ENCODE data around the gene RASGEF1C.

RASGEF1C gene

GRCh38 chr5:180118391-180118791 is 90.6 kb downstream of the RASGEF1C start:
- DNase-seq, result no peak

- DNase-seq, result no peak
These were observed 91.8 kb downstream of the RASGEF1C start for GRCh38 chr5:180117000-180117725.

- no peak for DNase-seq
These were observed 92.7 kb downstream of the RASGEF1C start for GRCh38 chr5:180116077-180116999.

GRCh38 chr5:180115326-180116076 is 93.5 kb downstream of the RASGEF1C start:
- no peak for DNase-seq

- DNase-seq, result no peak
These were observed 94.6 kb downstream of the RASGEF1C start for GRCh38 chr5:180114304-180115003.

- no peak for DNase-seq
These were observed 95.2 kb downstream of the RASGEF1C start for GRCh38 chr5:180113660-180114303.

DNA sequence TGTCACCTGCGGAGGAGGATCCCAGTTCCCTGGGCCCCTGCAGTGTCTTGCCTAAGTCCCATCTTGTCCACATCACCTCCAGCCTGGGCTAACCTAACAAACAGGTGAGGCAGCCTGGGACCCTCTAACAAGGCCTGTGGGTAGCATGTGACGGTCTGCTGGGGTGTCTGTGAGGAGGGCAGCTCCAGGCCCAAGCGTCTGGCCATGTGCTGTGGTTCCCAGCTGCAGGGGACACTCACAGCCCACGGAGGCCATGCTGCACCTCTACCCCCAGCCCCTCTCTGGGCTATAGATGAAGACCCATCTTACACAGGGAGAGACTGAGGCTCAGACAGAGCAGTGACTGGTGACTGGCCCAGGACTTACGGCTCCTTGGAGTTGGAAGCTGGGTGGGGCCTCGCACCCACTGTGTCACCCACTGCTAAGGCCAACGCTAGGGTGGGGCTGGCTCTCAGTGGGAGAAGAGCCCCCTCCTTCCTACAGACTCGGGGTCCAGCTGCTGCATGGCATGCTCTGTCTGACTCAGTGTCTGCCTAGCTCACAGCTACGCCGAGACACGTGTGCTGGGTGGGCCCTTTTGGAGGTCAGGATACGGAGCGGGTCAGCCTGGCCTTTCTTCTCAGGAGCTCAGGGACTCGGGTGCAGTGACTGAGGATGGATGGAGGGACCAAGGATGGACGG is 96.7 kb downstream of the RASGEF1C start:
- no peak for DNase-seq

DNA sequence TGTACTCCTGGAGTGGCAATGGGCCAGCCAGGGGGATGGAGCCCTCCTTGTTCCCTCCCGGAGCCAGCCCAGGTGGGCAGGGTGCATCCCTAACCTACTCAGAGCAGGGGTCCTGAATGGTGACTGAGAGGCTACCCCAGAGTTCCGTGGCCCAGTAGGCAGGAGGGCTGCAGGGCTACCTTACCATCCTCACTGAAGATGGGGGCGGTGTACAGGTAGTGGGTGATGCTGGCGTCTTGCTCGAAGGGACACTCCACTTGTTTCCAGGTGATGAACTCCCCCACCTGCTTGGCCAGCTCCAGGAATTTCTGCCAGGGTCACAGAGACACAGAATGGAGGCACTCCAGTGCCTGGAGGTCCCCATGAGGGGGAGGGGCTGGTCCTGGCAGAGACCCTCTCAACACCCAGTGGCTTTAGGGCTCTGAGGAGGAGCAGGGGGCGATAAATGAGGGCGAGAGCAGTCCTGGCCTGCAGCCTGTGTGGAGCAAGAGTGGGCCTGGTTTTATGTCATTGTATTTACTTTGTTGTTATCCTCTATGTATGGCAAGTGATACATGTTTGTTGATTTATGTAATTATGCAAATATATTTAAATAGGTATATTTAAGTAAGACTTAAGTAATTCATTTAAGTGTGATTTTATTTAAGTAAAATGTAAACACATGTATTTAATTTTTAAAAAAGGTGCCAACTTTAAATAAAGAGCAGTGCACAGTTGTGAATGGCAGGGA is 97.6 kb downstream of the RASGEF1C start:
- no peak for DNase-seq

- DNase-seq, result no peak
These were observed 99.1 kb downstream of the RASGEF1C start for GRCh38 chr5:180109920-180110319.

GRCh38 chr5:180107005-180107404 is 102.0 kb downstream of the RASGEF1C start:
- DNase-seq, result no peak

GRCh38 chr5:180105827-180106312 is 103.1 kb downstream of the RASGEF1C start:
- no peak for DNase-seq

DNA sequence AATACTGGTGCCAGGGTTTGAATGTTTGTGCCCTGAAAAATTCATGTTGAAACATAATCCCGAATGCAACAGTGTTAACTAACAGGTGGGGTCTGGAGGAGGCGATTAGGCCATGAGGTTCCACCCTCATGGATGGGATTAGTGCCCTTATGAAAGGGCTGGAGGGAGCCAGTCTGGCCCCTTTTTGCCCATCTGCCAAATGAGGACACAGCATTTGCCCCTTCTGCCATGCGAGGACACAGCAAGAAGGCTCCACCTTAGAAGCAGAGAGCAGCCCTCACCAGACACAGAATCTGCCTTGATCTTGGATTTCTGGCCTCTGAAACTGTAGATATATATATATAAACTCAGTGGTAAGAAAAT is 104.9 kb downstream of the RASGEF1C start:
- no peak for DNase-seq

DNA sequence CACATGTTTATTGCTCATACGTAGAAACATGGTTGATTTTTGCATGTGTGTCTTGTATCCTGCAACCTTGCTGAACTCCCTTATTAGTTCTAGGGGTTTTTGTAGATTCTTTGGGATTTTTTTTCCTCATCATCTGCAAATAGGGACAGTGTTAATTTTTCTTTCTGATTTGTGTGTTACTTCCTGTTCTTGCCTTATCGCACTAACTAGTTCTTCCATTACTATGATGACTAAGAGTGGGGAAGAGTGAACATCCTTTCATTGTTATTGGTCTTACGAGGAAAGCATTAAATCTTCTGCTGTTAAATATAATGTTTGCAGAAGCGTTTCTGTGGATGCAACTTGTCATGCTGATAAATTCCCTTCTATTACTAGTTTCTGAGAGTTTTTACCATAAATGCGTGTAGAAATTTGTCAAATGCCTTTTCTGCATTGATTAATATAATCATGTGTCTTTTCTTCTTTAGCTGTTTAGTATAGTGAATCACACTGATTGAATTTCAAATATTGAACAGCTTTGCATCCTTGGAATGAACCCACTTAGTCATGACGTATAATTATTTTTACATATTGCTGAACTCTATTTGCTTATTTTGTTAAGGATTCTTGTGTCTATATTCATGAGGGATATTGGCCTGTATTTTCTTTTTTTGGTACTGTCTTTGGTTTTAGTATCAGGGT is 105.4 kb downstream of the RASGEF1C start:
- no peak for DNase-seq

DNA sequence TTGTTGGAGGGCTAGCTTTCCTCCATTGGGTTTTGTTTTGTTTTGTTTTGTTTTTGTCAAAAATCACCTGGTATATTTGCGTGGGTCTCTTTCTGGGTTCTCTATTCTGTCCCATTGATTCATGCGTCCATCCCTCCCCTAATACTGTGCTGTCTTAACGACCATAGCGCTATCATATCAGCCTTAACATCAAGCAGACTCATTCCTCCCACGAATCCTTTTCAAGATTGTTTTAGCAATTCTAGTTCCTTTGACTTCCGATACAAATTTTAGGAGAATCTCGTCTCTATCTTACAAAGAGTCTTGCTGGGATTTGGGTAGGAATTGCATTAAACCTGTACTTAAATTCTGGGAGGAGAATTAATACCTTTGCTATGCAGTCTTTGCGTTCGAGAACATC is 106.4 kb downstream of the RASGEF1C start:
- no peak for DNase-seq

- no peak for DNase-seq
These were observed 107.4 kb downstream of the RASGEF1C start for GRCh38 chr5:180101451-180102105.

- DNase-seq, result no peak
These were observed 108.2 kb downstream of the RASGEF1C start for GRCh38 chr5:180100621-180101450.

GRCh38 chr5:180099733-180100611 is 109.0 kb downstream of the RASGEF1C start:
- no peak for DNase-seq

Data from CD4-positive, alpha-beta T cell treated with Interleukin-17A for 1 hour (primary cell).